Measurements from ENCODE around the gene REV3L. TPM values are rescaled to one million over a fixed set of nuclear protein-coding genes. Genes with fewer than 3 reads are reported as not detected.

REV3L gene
- total and polyA plus RNA-seq, 9 of the 15 experiments (the other 6 are each of a cell fraction or from before 2014, with no cell fraction given): 5.5 to 24.4 (median 14.4) TPM

DNA sequence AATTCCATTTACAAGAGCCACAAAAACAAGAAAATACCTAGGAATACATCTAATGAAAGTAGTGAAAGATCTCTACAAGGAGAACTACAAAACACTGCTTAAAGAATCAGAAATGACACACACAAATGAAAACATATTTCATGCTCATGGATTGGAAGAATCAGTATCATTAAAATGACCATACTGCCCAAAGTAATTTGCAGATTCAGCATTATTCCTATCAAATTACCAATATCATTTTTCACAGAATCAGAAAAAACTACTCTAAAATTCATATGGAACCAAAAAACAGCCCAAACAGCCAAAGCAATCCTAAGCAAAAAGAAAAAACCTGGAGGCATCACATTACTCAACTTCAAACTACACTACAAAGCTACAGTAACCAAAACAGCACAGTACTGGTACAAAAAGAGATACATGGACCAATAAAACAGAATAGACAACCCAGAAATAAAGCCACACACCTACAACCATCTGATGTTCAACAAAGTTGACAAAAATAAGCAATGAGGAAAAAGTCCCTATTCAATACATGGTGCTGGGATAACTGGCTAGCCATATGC lies 24.3 kb downstream of the REV3L start (continued):
- TF ChIP-seq, protein P1, sequence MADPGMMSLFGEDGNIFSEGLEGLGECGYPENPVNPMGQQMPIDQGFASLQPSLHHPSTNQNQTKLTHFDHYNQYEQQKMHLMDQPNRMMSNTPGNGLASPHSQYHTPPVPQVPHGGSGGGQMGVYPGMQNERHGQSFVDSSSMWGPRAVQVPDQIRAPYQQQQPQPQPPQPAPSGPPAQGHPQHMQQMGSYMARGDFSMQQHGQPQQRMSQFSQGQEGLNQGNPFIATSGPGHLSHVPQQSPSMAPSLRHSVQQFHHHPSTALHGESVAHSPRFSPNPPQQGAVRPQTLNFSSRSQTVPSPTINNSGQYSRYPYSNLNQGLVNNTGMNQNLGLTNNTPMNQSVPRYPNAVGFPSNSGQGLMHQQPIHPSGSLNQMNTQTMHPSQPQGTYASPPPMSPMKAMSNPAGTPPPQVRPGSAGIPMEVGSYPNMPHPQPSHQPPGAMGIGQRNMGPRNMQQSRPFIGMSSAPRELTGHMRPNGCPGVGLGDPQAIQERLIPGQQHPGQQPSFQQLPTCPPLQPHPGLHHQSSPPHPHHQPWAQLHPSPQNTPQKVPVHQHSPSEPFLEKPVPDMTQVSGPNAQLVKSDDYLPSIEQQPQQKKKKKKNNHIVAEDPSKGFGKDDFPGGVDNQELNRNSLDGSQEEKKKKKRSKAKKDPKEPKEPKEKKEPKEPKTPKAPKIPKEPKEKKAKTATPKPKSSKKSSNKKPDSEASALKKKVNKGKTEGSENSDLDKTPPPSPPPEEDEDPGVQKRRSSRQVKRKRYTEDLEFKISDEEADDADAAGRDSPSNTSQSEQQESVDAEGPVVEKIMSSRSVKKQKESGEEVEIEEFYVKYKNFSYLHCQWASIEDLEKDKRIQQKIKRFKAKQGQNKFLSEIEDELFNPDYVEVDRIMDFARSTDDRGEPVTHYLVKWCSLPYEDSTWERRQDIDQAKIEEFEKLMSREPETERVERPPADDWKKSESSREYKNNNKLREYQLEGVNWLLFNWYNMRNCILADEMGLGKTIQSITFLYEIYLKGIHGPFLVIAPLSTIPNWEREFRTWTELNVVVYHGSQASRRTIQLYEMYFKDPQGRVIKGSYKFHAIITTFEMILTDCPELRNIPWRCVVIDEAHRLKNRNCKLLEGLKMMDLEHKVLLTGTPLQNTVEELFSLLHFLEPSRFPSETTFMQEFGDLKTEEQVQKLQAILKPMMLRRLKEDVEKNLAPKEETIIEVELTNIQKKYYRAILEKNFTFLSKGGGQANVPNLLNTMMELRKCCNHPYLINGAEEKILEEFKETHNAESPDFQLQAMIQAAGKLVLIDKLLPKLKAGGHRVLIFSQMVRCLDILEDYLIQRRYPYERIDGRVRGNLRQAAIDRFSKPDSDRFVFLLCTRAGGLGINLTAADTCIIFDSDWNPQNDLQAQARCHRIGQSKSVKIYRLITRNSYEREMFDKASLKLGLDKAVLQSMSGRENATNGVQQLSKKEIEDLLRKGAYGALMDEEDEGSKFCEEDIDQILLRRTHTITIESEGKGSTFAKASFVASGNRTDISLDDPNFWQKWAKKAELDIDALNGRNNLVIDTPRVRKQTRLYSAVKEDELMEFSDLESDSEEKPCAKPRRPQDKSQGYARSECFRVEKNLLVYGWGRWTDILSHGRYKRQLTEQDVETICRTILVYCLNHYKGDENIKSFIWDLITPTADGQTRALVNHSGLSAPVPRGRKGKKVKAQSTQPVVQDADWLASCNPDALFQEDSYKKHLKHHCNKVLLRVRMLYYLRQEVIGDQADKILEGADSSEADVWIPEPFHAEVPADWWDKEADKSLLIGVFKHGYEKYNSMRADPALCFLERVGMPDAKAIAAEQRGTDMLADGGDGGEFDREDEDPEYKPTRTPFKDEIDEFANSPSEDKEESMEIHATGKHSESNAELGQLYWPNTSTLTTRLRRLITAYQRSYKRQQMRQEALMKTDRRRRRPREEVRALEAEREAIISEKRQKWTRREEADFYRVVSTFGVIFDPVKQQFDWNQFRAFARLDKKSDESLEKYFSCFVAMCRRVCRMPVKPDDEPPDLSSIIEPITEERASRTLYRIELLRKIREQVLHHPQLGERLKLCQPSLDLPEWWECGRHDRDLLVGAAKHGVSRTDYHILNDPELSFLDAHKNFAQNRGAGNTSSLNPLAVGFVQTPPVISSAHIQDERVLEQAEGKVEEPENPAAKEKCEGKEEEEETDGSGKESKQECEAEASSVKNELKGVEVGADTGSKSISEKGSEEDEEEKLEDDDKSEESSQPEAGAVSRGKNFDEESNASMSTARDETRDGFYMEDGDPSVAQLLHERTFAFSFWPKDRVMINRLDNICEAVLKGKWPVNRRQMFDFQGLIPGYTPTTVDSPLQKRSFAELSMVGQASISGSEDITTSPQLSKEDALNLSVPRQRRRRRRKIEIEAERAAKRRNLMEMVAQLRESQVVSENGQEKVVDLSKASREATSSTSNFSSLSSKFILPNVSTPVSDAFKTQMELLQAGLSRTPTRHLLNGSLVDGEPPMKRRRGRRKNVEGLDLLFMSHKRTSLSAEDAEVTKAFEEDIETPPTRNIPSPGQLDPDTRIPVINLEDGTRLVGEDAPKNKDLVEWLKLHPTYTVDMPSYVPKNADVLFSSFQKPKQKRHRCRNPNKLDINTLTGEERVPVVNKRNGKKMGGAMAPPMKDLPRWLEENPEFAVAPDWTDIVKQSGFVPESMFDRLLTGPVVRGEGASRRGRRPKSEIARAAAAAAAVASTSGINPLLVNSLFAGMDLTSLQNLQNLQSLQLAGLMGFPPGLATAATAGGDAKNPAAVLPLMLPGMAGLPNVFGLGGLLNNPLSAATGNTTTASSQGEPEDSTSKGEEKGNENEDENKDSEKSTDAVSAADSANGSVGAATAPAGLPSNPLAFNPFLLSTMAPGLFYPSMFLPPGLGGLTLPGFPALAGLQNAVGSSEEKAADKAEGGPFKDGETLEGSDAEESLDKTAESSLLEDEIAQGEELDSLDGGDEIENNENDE (IDR thresholded peaks at IDR 0.05; ENCODE audit: low read depth, low read length): no peak
- TF ChIP-seq TBP (optimal IDR thresholded peaks at IDR 0.05; ENCODE audit: low read depth, low read length) (no peak), CHD2 (IDR thresholded peaks at IDR 0.05; ENCODE audit: low read depth, low read length) (no peak), PHF21A (IDR thresholded peaks at IDR 0.05; ENCODE audit: borderline replicate concordance, low read depth) (no peak), PCBP2 (IDR thresholded peaks at IDR 0.05; ENCODE audit: low read depth, low read length, poor library complexity, severe bottlenecking) (no peak), ZNF282 (CRISPR knock-in tag; IDR thresholded peaks at IDR 0.05) (no peak), FOXA3 (CRISPR knock-in tag; conservative IDR thresholded peaks at IDR 0.05 in 1 of 2, IDR thresholded peaks at IDR 0.05 in 1 of 2) (no peak), TGIF2 (CRISPR knock-in tag; IDR thresholded peaks at IDR 0.05) (no peak), THRAP3 (IDR thresholded peaks at IDR 0.05; ENCODE audit: borderline replicate concordance) (no peak), ETS2 (tag; IDR thresholded peaks at IDR 0.05; ENCODE audit: borderline replicate concordance, poor library complexity, severe bottlenecking) (no peak), ZNF57 (CRISPR knock-in tag; IDR thresholded peaks at IDR 0.05) (no peak)
- TF ChIP-seq, protein P2, sequence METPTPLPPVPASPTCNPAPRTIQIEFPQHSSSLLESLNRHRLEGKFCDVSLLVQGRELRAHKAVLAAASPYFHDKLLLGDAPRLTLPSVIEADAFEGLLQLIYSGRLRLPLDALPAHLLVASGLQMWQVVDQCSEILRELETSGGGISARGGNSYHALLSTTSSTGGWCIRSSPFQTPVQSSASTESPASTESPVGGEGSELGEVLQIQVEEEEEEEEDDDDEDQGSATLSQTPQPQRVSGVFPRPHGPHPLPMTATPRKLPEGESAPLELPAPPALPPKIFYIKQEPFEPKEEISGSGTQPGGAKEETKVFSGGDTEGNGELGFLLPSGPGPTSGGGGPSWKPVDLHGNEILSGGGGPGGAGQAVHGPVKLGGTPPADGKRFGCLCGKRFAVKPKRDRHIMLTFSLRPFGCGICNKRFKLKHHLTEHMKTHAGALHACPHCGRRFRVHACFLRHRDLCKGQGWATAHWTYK (CRISPR knock-in tag; IDR thresholded peaks at IDR 0.05): no peak
